ENCODE results near the gene LMAN2.

Gene LMAN2

DNA sequence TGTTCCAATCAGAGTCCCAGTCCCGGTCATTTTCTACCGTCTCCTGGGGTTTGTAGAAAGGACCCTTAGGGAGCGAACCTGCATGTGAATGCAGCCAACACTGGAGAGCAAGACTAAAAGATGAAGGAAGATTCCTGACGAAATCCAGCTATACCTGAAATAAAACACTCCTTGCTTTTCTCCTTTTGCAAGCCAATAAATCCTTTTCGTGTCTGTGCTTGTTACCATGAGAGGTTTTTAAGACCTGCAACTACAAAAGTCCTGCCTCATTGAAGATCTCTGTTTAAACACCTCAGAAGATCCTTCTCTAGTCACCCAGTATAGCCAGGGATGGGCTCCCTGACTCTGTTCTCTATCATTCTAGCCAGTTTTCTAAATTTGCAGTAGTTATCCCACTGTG, 22.7 kb upstream of the LMAN2 start:
- Histone ChIP-seq H2AFZ (ENCODE audit: low read length) (no peak overlapping the region), H3K4me2 (ENCODE audit: low read depth, low read length) (no peak overlapping the region), H3K9me2 (replicated peaks; ENCODE audit: insufficient read depth, low read length) (no peaks in the 10 kb centered on the region), H3K27ac (ENCODE audit: low read length) (no peak overlapping the region), H3K9ac (ENCODE audit: low read length) (no peak overlapping the region), H3K79me2 (ENCODE audit: low read length) (no peaks in the 10 kb centered on the region), H4K20me1 (ENCODE audit: insufficient read depth, low read length) (no peaks in the 10 kb centered on the region), H3F3A (ENCODE audit: insufficient read depth, low read length) (peaks cover 16% of the 10 kb centered on the region), H3K4me1 (ENCODE audit: low read length) (peaks cover 31% of the 10 kb centered on the region), H3K27me3 (replicated peaks; ENCODE audit: insufficient read depth, low read length) (no peaks in the 10 kb centered on the region), H3K9me3 (replicated peaks; ENCODE audit: insufficient read depth, low read length) (no peaks in the 10 kb centered on the region), H3K36me3 (replicated peaks; ENCODE audit: insufficient read depth, low read length) (no peaks in the 10 kb centered on the region), H3K4me3 (ENCODE audit: low read length) (no peak overlapping the region)
- no peak for DNase-seq
- TF ChIP-seq, protein P1, sequence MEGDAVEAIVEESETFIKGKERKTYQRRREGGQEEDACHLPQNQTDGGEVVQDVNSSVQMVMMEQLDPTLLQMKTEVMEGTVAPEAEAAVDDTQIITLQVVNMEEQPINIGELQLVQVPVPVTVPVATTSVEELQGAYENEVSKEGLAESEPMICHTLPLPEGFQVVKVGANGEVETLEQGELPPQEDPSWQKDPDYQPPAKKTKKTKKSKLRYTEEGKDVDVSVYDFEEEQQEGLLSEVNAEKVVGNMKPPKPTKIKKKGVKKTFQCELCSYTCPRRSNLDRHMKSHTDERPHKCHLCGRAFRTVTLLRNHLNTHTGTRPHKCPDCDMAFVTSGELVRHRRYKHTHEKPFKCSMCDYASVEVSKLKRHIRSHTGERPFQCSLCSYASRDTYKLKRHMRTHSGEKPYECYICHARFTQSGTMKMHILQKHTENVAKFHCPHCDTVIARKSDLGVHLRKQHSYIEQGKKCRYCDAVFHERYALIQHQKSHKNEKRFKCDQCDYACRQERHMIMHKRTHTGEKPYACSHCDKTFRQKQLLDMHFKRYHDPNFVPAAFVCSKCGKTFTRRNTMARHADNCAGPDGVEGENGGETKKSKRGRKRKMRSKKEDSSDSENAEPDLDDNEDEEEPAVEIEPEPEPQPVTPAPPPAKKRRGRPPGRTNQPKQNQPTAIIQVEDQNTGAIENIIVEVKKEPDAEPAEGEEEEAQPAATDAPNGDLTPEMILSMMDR (IDR thresholded peaks at IDR 0.05; ENCODE audit: low read length), result no peak
- no peak for TF ChIP-seq EZH2phosphoT487 (IDR thresholded peaks at IDR 0.05; ENCODE audit: low read length)
- no peak for TF ChIP-seq EZH2 (optimal IDR thresholded peaks at IDR 0.05; ENCODE audit: low read depth, low read length)

DNA sequence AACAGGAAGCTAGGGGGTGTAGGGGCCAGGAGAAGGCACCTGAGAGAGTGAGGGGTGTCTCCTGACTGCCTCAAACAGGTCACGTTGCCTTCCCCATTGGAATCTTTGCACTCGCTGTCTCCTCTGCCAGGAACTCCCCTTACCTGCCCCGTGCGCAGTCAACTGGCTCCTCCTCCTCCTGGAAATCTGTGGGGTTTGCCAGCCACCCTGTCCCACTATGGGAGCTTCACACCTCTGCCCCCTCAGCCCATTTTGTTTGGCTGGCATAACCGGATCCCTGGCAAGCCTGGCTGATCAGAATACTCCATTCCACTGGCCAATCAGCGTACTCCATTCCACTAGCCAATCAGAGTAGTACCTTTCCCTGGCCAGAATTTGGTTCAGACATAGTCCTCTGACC, 22.3 kb upstream of the LMAN2 start:
- H3K9me3 ChIP-seq (replicated peaks; ENCODE audit: insufficient read depth, low read length), result no peaks in the 10 kb centered on the region
- H3K9ac ChIP-seq (ENCODE audit: low read length), result no peak overlapping the region
- H3K27ac ChIP-seq (ENCODE audit: low read length), result no peak overlapping the region
- TF ChIP-seq EZH2phosphoT487 (IDR thresholded peaks at IDR 0.05; ENCODE audit: low read length), result no peak
- no peak for TF ChIP-seq EZH2 (optimal IDR thresholded peaks at IDR 0.05; ENCODE audit: low read depth, low read length)
- TF ChIP-seq, protein P1 (IDR thresholded peaks at IDR 0.05; ENCODE audit: low read length), result no peak
- no peak for DNase-seq
- H3K36me3 ChIP-seq (replicated peaks; ENCODE audit: insufficient read depth, low read length), result no peaks in the 10 kb centered on the region
- peaks cover 18% of the 10 kb centered on the region for H3F3A ChIP-seq (ENCODE audit: insufficient read depth, low read length)
- H3K79me2 ChIP-seq (ENCODE audit: low read length), result no peaks in the 10 kb centered on the region
- H4K20me1 ChIP-seq (ENCODE audit: insufficient read depth, low read length), result no peaks in the 10 kb centered on the region
- H3K9me2 ChIP-seq (replicated peaks; ENCODE audit: insufficient read depth, low read length), result no peaks in the 10 kb centered on the region
- H3K4me3 ChIP-seq (ENCODE audit: low read length), result no peak overlapping the region
- H3K27me3 ChIP-seq (replicated peaks; ENCODE audit: insufficient read depth, low read length), result no peaks in the 10 kb centered on the region
- no peak overlapping the region for H3K4me2 ChIP-seq (ENCODE audit: low read depth, low read length)
- peaks cover 35% of the 10 kb centered on the region for H3K4me1 ChIP-seq (ENCODE audit: low read length)
- no peak overlapping the region for H2AFZ ChIP-seq (ENCODE audit: low read length)

DNA sequence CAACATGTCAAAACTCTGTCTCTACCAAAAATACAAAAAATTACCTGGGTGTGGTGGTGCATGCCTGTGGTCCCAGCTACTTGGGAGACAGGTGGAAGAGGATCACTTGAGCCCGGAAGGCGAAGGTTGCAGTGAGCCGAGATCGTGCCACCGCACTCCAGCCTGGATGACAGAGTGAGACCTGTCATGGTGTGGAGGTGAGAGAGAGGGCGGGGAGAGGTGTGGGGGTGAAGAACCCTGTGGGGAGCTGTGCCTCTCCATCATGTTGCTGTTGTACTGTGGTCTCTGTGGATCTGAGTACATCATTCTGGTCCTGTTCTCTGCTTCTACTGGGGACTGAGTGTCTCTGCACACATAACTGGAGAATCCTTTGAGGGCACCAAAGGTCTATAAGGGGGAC, 21.4 kb upstream of the LMAN2 start:
- Histone ChIP-seq H3F3A (ENCODE audit: insufficient read depth, low read length) (peaks cover 18% of the 10 kb centered on the region), H3K36me3 (replicated peaks; ENCODE audit: insufficient read depth, low read length) (no peaks in the 10 kb centered on the region), H3K9ac (ENCODE audit: low read length) (no peak overlapping the region), H2AFZ (ENCODE audit: low read length) (no peak overlapping the region), H3K9me2 (replicated peaks; ENCODE audit: insufficient read depth, low read length) (no peaks in the 10 kb centered on the region), H3K4me3 (ENCODE audit: low read length) (no peak overlapping the region), H3K4me2 (ENCODE audit: low read depth, low read length) (peak overlapping the region; percentile 80; the same call in 1 of the 2 replicates), H3K79me2 (ENCODE audit: low read length) (no peaks in the 10 kb centered on the region), H3K4me1 (ENCODE audit: low read length) (peaks cover 35% of the 10 kb centered on the region), H3K27ac (ENCODE audit: low read length) (no peak overlapping the region), H3K9me3 (replicated peaks; ENCODE audit: insufficient read depth, low read length) (no peaks in the 10 kb centered on the region), H3K27me3 (replicated peaks; ENCODE audit: insufficient read depth, low read length) (no peaks in the 10 kb centered on the region), H4K20me1 (ENCODE audit: insufficient read depth, low read length) (no peaks in the 10 kb centered on the region)
- DNase-seq, result no peak
- TF ChIP-seq, protein P1 (IDR thresholded peaks at IDR 0.05; ENCODE audit: low read length), result no peak
- TF ChIP-seq EZH2 (optimal IDR thresholded peaks at IDR 0.05; ENCODE audit: low read depth, low read length) (no peak), EZH2phosphoT487 (IDR thresholded peaks at IDR 0.05; ENCODE audit: low read length) (no peak)
